GM19099 (cell line): ENCODE results near the gene ADNP.

Source experiments
- POLR2A ChIP-seq: IDR thresholded peaks from 3 replicates; pipeline ENCODE4 v1.6.1; 2011; ENCODE audit warnings: low read depth; ENCODE audit not compliant: insufficient read length; ENCODE audit errors: extremely low read depth

The ADNP gene

DNA sequence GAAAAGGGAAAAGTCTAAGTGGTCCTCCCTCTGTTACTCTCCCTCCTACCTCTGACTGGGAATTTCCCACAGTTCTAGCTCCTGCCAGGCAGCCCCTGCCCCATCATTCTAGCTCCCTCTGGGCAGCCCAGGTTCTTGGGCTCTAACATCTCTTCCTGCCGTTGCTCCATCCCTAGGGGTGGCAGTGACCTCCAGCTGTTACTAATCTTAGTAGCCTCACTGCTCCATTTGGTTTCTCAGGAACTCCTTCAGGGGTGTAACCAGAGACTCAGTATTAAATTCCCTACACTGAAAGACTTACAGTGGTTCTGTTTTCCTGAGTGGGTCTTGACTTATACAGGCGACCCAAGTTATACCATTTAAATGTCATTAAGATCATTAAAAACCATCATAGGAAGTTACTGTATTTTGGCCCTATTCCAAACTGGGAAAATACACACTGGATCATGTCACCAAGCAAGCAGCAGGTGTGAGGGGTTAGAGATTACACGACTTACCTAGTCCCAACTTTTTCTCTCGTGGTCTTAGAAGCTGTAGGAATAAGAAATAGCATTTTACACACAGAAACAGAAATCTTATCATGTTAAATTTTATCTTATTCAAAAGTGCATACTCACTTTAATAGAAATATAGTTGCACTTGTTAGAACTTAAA is 17.0 kb upstream of the ADNP start:
- no peak for TF ChIP-seq POLR2A

DNA sequence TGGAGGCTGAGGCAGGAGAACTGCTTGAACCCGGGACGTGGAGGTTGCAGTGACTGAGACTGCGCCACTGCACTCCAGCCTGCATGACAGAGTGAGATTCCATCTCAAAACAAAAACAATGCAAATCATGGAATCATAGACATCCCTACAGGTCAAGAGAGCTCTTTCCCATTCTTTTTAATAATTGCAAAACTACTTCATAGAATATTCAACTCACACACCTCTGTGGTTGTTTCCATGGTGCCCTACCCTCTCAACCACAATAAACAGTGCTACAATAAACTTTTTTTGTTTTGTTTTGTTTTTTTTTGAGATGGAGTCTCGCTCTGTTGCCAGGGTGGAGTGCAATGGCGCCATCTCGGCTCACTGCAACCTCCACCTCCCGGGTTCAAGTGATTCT is 11.8 kb upstream of the ADNP start:
- TF ChIP-seq POLR2A, result no peak

GRCh38 chr20:50933589-50933988 is 2.4 kb upstream of the ADNP start:
- no peak for TF ChIP-seq POLR2A

GRCh38 chr20:50932691-50933280 is 1.5 kb upstream of the ADNP start:
- TF ChIP-seq POLR2A, result no peak

DNA sequence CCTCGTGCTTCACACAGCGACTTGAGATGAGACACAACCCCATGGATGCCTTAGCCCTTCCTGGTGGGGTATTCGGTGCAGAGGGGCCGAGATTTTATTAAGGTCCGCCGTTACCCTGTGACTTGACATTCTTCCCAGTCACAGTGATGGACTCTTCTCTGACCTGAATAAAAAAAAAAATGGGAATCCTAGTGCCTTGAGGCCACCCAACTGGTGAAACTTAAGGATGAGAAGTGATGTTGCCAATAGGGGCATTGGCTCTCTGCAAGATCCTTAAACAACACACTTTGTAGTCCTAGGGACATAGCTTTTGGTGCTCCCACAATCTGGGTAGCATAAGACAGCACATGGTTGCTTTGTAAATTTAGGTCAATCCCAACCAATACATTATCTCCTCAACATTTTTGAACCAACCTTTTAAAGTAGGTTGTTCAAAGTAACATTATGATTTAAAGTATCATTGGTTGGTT is 814 bp upstream of the ADNP start:
- TF ChIP-seq POLR2A, result no peak

DNA sequence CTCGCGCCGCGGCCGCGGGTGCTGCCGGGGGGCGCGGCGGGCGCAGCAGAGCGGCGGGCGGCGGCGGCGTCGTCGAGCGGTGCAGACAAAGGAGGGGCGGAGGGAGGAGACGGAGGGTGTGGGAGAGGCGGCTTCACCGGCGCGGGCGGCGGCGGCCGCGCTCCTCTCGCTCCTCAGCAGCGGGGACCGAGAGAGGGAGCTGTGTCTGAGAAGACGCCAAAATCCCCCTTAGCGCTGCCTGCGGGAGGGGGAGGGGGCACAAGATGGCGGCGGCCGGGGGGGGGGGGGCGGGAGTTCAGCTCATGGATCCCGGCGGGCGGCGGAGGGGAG is 296 bp downstream of the ADNP start:
- peak; percentile 52 for TF ChIP-seq POLR2A

GRCh38 chr20:50930139-50930975 is 880 bp downstream of the ADNP start:
- no peak for TF ChIP-seq POLR2A

GRCh38 chr20:50929299-50930138 is 1.7 kb downstream of the ADNP start:
- TF ChIP-seq POLR2A, result no peak

- TF ChIP-seq POLR2A, result no peak
These were observed 2.8 kb downstream of the ADNP start for GRCh38 chr20:50928469-50928868.

GRCh38 chr20:50926530-50926929 is 4.7 kb downstream of the ADNP start:
- no peak for TF ChIP-seq POLR2A

DNA sequence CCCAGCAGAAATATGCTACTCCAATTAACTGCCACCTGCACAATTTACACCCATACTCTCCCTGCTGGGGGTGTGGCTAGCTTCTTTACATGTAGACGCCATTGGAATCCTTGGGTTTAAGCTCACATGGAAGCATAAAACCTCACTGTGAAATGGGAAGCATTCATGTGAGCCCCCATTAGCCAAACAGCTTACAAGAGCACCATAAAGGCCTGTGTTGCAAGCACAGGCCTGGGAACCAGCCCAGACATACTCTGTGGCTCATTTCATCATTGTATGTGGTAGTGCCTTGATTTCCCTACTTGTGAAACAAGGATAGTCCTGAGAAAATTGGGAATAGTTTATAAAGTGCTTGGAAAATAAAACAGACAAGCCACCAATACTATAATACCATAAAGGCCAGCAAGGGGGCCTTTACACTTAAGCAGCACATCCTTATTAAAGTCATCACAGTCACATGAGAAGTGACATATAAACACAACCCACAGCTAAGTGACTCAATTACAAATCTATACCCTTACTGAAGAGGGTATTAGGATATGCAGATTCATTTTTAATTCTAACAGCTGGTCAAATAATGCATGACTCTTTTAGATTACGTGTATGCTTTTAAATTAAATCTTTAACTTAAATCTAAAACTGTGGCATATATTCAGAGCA is 6.8 kb downstream of the ADNP start:
- no peak for TF ChIP-seq POLR2A

- TF ChIP-seq POLR2A, result no peak
These were observed 9.3 kb downstream of the ADNP start for GRCh38 chr20:50921803-50922501.

DNA sequence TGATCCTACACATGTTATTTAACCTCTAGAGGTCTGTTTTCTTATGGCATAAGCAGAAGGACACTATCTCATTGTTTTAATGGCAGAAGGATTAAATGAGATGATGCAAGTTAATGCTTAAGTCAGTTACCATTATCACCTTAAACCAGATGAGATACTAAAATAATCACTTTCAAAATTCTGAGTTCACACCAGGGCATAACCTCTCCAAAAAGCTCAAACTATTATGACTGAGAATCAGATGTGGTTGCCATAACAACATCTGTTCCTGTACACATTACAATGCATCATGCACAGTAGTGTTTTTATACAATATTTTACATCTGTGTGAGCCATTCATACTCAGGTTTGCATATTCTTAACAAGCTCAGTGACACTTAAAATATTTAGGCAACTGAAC is 10.2 kb downstream of the ADNP start:
- TF ChIP-seq POLR2A, result no peak

GRCh38 chr20:50919567-50919966 is 11.7 kb downstream of the ADNP start:
- TF ChIP-seq POLR2A, result no peak
